Renal cortical epithelial cell (primary cell): ENCODE results near the gene GABRE. TPM values are rescaled to one million over a fixed set of nuclear protein-coding genes. Genes with fewer than 3 reads are reported as not detected.

ENCODE experiments used
- DNase-seq: peaks from one replicate; pipeline ENCODE4 v3.0.0-alpha.2; 2011; ENCODE audit warnings: low read depth
- total RNA-seq: library from RNA; depleted of rRNA; stranded (reverse); fragments of >200 nt; gene quantifications from 2 replicates; pipeline ENCODE4 v1.2.3, GENCODE V29; 2014

GABRE gene, protein sequence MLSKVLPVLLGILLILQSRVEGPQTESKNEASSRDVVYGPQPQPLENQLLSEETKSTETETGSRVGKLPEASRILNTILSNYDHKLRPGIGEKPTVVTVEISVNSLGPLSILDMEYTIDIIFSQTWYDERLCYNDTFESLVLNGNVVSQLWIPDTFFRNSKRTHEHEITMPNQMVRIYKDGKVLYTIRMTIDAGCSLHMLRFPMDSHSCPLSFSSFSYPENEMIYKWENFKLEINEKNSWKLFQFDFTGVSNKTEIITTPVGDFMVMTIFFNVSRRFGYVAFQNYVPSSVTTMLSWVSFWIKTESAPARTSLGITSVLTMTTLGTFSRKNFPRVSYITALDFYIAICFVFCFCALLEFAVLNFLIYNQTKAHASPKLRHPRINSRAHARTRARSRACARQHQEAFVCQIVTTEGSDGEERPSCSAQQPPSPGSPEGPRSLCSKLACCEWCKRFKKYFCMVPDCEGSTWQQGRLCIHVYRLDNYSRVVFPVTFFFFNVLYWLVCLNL
- total RNA-seq, result 0.52 and 11.2 TPM in 2 replicates

DNA sequence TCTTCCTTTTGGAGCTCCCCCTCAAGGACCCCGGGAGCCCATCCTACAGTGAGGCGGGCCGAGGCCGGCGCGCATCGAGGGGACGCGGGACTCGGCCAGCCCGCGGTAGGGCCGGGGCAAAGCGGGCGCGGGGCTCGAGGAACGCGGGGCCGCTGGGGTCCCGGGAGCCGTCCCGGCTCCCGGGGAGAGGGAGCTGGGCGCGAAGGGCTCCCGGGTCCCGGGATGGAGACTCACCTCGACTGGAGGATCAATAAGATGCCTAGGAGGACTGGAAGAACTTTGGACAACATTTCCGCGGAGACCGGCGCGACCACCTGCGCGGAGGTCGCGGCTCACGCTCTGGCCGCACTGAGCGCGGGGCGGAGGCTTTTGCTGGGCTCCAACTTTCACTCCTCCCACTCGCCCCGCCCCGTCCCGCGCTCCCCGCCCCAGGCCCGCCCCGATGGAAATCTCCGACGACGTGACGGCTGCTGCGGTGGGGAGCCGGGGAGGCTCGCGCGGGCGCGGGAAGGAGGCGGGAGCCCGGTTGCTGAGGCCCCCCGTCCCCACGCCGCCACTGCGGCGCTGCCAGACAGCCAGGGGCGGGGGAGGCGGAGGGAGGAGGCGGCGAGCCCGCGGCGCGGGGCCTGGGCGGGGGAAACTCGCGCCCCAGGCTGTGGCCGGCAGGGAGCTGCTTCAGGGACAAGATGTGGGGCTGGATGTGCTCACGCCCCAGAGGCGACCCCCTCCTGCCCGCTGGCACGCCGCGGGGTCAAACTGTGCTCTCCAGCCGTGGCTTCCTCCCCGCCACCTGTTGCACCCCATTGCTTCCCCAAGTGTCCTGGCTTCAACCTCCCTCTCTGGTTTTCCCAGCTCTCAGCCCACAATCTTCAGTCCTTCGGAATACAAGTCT is at the start of gene GABRE:
GABRE (minus strand) TSS at position 341 of the 892 bp plus-strand sequence; CDS start at position 290, 51 bp downstream.
- DNase-seq, result no peak

DNA sequence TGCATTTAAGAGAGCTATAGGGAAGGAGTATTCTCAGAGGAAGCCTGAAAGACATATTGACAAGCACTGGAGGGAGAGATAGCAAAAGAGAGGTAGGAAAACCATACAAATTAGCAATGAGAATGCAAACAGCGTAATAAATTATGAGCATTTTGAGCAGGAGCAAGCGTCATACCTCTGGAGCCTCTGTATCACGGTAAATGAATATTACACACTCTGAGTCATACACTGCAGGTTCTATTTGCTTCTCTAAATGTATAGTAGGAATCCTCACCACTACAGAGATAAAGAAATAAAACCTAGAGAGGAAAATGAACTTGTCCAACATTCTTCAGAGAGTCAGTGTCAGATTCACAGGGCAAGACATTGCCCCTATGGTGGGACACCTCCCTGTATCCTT is 46.4 kb upstream of the GABRE start:
- no peak for DNase-seq

DNA sequence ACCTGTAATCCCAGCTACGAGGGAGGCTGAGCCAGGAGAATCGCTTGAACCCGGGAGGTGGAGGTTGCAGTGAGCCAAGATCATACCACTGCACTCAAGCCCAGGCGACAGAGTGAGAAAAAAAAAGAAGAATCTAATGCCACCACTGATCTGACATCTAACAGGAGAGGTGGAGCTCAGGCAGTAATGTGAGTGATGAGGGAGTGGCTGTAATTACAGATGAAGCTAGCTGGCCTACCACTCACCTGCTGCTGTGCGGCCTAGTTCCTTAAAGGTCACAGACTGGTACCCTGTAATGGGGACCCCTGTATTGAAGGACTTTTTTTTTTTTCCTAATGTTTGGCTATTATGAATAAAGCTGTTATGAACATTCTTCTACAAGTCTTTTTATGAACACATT is 25.3 kb upstream of the GABRE start:
- no peak for DNase-seq

DNA sequence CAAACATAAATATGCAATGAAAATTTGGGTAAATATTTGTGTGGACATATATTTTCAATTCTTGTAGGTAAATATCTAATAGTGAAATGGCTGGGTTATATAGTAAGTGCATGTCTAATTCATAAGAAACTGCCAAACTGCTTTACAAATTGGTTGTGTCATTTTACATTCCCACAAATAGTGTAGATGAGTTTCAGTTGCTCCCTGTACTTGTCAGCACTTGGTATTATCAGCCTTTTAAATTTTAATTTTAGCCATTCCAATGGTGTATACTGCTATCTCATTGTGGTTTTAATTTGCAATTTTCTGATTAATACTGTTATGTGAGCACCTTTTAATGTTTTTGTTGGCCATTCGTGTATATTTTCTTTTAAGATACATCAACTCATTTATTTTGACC is 23.1 kb upstream of the GABRE start:
- DNase-seq, result no peak

DNA sequence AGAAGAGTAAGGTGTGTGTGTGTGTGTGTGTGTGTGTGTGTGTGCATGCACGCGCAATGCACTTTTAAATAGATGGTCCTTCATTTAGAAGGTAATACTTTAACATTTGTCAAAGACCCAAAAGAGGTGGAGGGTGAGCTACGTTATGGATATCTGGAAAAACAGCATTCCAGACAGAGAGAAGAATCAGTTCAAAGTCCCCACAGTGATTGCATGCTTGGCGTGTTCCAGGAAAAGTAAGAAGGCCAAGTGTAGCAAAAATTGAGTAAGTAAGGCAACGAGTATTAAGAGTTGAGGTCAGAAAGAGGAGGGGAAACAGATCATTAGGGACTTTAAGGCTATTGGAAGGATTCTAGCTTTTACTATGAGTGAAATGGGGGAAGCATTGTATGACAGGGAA is 21.9 kb upstream of the GABRE start:
- DNase-seq, result no peak

DNA sequence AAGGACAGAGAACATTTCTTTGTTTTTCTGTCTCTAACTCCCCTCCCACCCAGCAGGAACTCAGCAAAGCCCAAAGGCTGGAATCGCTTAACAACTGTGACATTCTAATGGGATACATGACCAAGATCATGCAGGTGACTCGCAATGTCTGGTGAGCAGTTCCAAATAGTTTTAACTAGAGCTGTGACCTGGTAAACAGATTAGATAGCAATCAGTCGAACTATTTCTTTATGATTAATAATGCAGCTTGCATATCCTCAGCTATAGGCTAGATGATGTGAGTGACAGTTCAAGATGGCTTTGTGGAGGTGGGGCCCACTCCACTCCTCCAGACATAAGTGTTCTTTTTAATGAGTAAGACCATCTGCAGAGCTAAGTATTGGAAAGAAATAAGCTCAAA is 20.0 kb upstream of the GABRE start:
- DNase-seq, result no peak

DNA sequence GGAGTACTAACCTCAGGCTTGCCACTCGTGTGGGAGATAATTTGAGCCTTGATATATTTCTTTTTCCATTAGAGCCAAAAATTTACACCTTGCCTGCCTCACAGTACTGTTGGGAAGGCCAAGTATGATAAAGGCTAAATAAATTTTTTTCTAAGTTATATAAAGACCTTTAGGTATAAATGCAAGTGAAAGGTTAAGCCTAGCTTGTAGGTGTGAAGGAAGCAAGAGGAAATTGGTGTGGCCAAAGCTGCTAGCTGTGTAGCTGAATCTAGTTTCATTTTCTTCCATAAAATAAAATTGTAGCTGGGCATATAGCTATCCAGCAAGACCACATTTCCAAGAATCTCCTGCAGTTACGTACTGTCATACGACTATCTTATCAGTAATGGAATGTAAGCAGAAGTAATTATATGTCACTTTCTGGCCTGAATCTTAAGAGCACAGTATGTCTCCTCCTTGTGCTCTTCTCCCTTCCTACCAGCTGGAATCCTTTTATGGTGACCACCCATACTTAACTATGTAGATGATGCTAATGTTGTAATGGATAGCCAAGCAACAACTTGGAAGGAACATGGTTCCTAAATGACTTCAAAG is 14.3 kb upstream of the GABRE start:
- DNase-seq, result no peak

DNA sequence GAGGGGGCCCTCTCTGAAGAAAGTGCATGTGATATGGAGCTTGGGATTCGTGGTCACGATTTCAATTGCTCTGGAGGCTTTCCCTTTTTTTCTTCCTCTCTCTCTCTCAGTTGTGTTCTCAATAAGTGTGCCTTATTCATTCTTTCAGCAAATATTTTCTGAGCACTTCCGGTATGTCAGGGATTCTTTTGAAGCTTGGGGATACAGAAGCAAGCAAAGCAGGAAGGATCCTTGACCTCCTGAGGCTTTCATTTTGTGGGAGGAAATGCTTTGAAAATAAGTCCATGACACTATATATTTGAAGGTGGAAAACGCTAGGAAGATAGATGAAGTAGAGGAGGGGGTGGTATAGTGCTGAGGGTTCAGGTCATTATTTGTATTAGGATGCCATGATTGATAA is 12.6 kb upstream of the GABRE start:
- no peak for DNase-seq

DNA sequence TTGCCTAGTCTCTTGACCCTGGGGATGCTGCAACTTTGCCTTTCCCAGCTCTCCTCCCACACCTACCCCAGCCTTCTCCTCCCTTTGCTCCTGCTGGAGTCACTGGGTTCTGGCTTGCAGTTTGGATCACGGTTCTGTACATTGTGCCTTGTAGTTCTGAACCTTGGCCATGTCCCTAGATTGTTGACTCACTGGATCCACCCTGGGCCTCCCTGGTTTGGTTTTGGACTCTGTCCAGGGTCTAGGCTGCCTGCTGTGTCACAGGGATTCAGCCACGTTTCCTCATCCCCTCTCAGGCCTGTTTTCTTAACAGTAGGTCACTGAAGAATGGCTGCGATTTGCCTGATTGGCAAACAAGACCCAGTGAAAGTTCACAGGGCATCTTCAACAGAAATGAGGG is 11.5 kb upstream of the GABRE start:
- DNase-seq, result peak; percentile 54

DNA sequence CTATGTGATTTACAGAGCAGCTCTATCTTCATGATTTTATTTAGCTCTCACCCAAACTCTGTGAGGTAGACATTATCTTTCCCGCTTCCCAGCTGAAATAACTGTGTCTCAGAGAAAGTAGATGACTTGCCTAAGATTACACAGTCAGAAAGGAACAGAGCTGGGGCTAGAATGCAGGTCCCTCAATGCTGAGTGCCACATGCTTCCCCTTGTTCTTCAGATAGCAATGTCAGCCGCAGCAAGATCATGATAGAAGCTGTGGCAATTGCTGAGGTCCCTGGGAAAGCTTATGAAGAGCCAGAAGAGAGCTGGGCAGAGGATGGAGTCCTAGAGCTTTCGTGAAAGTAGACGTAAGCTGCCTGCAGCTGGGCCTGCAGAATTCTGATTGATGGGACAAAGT is 11.1 kb upstream of the GABRE start:
- DNase-seq, result no peak

DNA sequence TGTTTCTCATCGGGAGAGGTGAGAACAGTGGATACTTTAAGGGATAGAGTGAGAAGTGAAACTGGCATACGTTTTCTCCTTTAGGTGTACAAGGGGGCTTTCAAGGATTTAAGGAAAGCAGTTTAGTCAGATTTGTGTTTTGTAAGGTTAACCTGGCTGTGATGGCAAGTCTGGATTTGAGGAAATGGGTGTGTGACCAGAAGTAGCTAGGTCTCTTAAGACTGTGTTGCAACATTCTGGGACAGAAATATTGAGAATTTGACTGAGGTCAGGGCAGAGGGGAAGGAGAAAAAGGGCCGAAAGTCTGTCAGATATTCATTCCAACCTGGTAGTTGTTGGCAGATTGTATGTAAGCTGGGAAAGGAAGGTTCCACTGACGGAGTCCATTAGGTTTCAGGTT is 10.4 kb upstream of the GABRE start:
- no peak for DNase-seq

DNA sequence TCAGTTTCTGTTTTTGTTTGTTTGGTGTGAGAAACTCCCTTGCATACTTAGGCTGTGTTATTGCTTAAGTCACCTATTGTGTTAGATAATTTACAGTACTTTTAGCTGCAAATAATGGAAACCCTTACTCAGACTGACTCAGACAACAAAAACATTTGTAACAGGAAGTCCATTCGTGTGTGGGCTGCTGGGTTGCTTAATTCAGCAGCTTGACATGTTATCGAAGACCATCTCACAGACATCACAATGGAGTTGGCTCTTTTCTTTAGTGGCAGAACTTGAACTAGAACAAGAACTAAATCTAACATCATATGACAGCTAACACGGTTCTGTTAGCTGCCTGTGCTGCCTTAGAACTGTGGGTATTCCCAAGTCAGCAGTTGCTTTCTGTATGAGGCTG is 9.9 kb upstream of the GABRE start:
- peak; percentile 87 for DNase-seq

DNA sequence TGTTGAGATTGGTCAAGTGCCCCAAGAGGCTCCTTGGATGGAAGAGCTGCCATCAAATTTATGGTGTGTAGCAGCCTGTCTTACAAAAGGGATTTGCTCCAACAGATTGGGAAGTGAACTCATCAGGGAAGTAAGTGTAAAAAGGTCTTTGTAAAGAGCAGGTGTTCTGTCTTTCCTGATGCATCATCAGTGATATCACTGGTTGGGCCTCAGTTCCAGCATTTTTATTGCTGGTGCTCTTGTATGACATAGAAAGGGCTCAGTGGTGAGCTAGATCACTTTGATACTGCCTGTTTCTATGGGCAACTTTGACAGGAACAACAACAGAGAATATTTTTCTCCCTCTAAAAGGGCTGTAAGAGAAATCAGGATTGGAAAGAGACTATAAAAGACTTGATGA is 8.7 kb upstream of the GABRE start:
- peak; percentile 51 for DNase-seq

DNA sequence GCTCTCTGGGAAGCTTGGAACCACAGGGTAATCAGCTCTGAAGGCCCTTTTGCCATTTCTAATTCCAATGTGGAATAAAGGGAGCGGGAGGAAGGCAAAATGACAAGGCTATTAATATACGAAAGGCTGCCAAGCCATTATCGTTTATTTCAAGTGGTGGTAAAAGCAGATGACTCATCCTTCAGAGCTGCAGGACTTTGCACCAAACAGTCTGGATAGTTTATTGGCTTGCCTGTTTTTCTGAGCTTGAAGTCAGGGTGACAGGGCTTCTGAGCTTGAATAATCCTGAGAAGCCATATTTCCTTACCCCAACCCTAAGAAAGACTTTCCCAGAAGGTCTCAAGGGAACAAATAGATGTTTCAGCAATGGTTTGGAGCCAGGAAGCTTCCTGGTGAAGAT is 7.7 kb upstream of the GABRE start:
- DNase-seq, result peak; percentile 84

DNA sequence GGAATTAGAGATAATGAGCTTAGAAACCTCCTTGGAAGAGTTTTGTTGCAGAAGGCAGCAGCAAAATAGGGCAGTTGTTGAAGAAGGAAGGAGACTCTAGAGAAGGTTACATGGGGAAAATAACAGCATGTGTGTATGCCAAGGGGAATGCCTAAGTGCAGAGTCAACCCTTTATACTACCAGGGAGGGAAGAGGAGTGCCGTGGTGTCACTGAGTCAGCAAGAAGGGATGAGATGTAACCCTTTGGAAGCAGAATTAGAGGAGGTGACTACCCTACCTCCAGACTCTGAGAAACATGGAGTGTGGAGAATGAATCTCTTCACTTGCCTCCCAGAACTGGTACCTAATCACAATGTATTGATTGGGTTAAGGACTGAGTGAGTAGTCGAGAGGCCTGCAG is 6.7 kb upstream of the GABRE start:
- peak; percentile 46 for DNase-seq

DNA sequence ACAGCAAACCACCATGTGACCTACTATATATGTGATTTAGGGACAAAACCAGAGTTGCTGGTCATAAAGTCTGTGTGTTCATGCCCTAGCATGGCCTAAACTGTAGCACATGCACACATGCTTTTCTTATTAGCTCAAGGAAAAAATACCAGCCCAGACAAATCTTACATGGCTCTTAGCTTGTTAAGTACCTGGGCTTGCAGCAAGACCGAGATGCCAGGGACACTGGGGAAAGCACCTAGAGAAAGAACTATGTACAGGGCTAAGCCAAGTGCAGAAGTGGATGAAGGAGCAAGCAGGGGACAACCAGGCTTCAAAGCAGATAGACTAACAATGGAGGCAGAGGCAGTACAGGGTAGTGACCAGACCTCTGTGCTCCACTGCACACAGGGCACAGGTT is 3.4 kb upstream of the GABRE start:
- no peak for DNase-seq

DNA sequence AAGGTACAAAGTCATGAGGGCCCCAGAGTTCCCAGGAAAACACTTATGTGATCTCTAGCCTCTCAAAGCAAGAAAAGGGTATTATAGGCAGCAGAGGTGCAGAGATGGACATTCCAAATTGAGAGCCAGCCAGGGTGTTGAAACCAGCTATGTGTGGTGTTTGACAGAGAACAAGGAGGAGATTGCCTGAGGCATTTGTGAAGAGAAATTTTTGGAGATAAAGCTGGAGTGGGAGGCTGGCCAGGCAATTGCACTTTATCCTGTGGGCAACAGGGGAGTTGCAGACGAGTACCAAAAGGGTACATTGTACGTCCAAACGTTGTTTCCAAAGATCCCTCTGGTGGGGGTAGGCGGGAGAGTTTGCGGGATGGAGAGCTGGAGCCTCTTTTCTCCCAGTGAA is 2.5 kb upstream of the GABRE start:
- no peak for DNase-seq

DNA sequence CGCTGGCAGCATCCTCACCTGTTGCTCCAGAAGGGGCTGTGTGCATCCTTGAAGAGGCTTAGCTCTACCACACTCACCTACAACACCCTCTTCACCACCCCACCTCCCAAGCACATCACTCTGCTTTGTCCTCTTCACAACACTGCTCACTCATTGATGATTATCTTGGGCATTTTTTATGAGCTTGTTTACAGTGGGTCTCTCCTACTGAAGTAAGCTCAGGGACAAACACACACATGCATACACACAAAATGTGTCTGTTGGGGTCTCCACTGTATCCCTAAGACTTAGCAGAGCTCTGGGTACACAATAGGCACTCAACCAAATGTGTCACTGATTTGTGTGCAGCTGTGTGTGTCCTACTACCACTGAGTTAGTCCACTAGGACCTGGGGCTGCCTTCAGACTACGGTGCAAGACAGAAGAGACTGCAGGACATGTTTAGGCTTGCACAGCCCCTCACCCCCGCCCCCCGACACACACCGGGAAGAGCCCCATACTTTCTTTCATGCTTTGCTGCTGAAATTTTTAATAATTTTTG is 1.3 kb upstream of the GABRE start:
- no peak for DNase-seq

DNA sequence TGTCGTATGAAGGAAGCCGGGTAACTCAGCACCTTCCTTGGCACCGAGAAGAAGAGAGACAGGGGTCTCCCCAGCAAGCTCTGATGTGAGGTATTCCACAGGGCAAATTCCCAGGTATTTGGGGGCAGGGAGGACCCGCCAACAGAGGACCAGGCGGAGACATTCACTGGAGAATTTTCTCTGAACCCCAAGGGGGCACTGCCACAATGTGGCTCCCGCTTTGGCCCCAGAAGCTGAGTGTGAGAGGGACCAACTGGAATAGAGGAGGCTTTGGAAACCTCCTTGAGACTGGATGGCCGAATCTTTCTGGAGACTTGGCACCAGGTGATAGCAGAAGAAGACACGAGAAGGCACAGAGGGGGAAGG is 735 bp upstream of the GABRE start:
- DNase-seq, result no peak

DNA sequence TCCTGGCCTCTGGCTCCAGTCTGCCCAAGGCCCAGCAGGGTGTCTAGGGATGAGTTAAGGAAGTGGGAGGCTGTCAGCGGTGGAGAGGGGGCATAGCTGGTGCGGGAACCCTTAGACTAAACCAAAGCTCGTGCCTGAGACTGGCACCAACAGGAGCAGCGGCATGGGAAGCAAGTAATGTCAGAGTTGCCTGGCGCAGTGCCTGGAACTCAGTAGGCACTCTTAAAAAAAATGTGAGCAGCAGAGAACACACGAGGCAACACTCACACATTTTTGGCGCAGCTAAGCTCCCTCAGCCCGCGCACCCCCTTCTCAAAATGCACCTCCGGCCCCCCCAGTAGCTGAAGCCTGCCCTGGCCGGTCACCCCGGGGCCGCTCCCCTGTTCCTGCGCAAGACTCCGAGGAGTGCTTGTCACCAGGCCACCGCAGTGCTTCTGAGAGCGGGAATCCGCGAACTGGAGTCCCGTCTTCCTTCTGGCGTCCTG is 583 bp downstream of the GABRE start:
- DNase-seq, result no peak

DNA sequence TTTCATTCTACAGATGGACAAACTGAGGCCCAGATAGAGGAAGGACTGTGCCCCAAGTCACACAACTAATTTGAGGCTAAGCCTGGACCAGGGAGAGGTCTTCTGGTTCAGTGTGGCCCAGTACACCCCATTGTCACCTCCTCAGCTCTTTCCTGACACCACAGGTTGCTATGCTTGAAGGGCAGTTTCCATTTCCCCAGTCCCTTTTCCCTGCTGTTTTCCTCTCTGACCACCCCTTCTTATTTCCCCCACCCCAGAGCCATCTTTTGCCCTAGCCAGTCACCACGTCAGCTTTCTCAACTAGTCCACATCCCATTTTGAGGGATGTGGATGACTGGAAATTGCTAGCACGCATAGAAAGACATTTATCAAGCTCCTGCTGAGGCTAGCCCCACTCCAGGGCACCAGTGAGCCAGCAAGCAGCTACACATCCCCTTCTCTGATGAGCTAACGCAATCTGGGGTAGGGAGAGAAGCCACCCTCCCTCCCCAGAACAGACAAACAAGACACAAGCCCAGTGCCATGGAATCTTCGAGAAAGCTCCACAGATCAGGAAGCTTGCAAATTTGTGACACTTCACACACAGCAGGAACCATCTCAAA is 1.3 kb downstream of the GABRE start:
- DNase-seq, result no peak

DNA sequence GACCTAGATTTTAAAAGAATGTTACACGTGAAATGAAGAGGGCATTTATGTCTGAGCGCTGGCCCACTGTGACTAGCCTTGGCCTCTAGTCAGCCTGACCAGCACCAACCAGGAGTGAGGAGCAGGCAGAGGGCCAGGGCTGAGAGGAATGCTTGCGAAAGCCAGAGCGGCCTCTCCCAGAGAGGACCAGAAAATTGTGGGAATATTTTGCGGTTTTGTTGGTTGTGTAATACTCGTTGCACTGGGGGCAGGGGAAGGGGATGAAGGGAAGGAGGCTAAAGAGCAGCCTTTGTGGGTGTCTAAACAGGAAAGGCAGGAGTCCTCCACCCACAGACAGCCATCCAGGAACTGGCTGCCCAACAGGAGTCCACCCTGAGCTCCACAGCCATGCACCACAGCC is 3.8 kb downstream of the GABRE start:
- peak; percentile 56 for DNase-seq
